Astrocyte of the cerebellum (primary cell): ENCODE measurements around the gene SMARCA2.
A peak's percentile ranks its signal among the peaks of the same experiment; 100 is the strongest.

ENCODE experiments used
- DNase-seq: peaks from one replicate; pipeline ENCODE4 v3.0.0-alpha.2; 2011; ENCODE audit warnings: low read depth
- H3K4me3 ChIP-seq: 2 replicates; pipeline ENCODE4 v1.5.1; 2011; ENCODE audit warnings: mild to moderate bottlenecking, low read depth, low read length, moderate library complexity
- CTCF ChIP-seq: IDR thresholded peaks from 2 replicates; pipeline ENCODE4 v1.5.1; 2012; ENCODE audit warnings: low read length, low read depth, moderate library complexity, mild to moderate bottlenecking; ENCODE audit errors: missing control alignments
- in situ Hi-C: cut with HindIII; loops from 2 replicates; pipeline ENCODE4 v1.10.0; 2017; ENCODE audit warnings: low sequenced_read_pairs

Gene SMARCA2

GRCh38 chr9:2213830-2214468, 198.8 kb downstream of the SMARCA2 start:
- no peak overlapping the region for H3K4me3 ChIP-seq
- in situ Hi-C loops = no loop called here
- TF ChIP-seq CTCF = no peak
- no peak for DNase-seq

GRCh38 chr9:2214707-2215106, 199.6 kb downstream of the SMARCA2 start:
- in situ Hi-C loops = no loop called here
- no peak for DNase-seq
- no peak for TF ChIP-seq CTCF
- no peak overlapping the region for H3K4me3 ChIP-seq

- TF ChIP-seq CTCF = no peak
- no peak overlapping the region for H3K4me3 ChIP-seq
- DNase-seq = peak; percentile 13
- in situ Hi-C loops = no loop called here
Observed at GRCh38 chr9:2215921-2216441, 200.8 kb downstream of the SMARCA2 start.

GRCh38 chr9:2216591-2216990, 201.4 kb downstream of the SMARCA2 start:
- no peak overlapping the region for H3K4me3 ChIP-seq
- DNase-seq = peak; percentile 48
- in situ Hi-C loops = no loop called here
- no peak for TF ChIP-seq CTCF

- no peak overlapping the region for H3K4me3 ChIP-seq
- no peak for DNase-seq
- in situ Hi-C loops = no loop called here
- TF ChIP-seq CTCF = no peak
Observed at GRCh38 chr9:2217540-2217939, 202.4 kb downstream of the SMARCA2 start.

- no peak for DNase-seq
- in situ Hi-C loops = no loop called here
- no peak overlapping the region for H3K4me3 ChIP-seq
Observed at GRCh38 chr9:2220036-2220435, 204.9 kb downstream of the SMARCA2 start.

More at GRCh38 chr9:2220036-2220435, 204.9 kb downstream of the SMARCA2 start:
- no peak for TF ChIP-seq CTCF
